HEK293 (cell line): ENCODE results near the gene EIF4A2.
A peak's percentile ranks its signal among the peaks of the same experiment; 100 is the strongest.

Source experiments
- CTCF ChIA-PET: fragments of 350-600 bp; formaldehyde crosslinking; extraction: SDS; loops from one replicate; lab custom pipeline; 2021; ENCODE audit warnings: antibody characterized with exemption; lab: Yijun Ruan, JAX
- POLR2A ChIA-PET: fragments of 300-600 bp; formaldehyde crosslinking; extraction: SDS; loops from one replicate; lab custom pipeline; 2020; ENCODE audit warnings: antibody characterized with exemption, inconsistent platforms; lab: Yijun Ruan, JAX
- H3K27ac ChIP-seq: fragments of 200-500 bp; sonication (Bioruptor generic); 2 replicates; pipeline ENCODE4 v1.5.1; 2014; ENCODE audit warnings: low read depth, low read length, control low read depth, inconsistent platforms; ENCODE audit errors: extremely low read depth
- H3K36me3 ChIP-seq, 2 experiments: fragments of 200-500 bp in 1 of 2; sonication (Bioruptor generic) in 1 of 2; 1 replicate in 1 of 2; 2 replicates in 1 of 2; pipeline ENCODE4 v1.5.1; 2014 to 2017; ENCODE audit warnings: inconsistent platforms in 2 of 2, low read length in 2 of 2; ENCODE audit not compliant: control insufficient read depth in 2 of 2, insufficient read depth in 1 of 2
- H3K4me1 ChIP-seq: fragments of 200-500 bp; sonication (Bioruptor generic); 2 replicates; pipeline ENCODE4 v1.5.1; 2014; ENCODE audit warnings: mild to moderate bottlenecking, low read length, inconsistent platforms; ENCODE audit not compliant: control insufficient read depth, insufficient read depth
- H3K4me3 ChIP-seq: 2 replicates; pipeline ENCODE4 v1.5.1; 2011; ENCODE audit warnings: low read depth, mild to moderate bottlenecking, control low read depth, low read length, moderate library complexity
- H3K9me3 ChIP-seq: fragments of 200-500 bp; sonication (Bioruptor generic); 2 replicates; pipeline ENCODE4 v1.5.1; 2014; ENCODE audit warnings: low read depth, low read length, inconsistent platforms; ENCODE audit not compliant: control insufficient read depth, insufficient read depth
- BCL11A ChIP-seq: fragments of 450-650 bp; formaldehyde crosslinking; IDR thresholded peaks from 2 replicates; pipeline ENCODE4 v1.5.1; 2016; ENCODE audit warnings: low read depth, missing biosample characterization, missing genetic modification characterization
- GLIS1 ChIP-seq: fragments of 450-650 bp; formaldehyde crosslinking; IDR thresholded peaks from 2 replicates; pipeline ENCODE4 v1.5.1; 2016; ENCODE audit warnings: missing biosample characterization, missing genetic modification characterization
- GLIS2 ChIP-seq: fragments of 450-650 bp; formaldehyde crosslinking; IDR thresholded peaks from 2 replicates; pipeline ENCODE4 v1.5.1; 2016; ENCODE audit warnings: missing biosample characterization, missing genetic modification characterization
- HIC1 ChIP-seq: fragments of 450-650 bp; formaldehyde crosslinking; IDR thresholded peaks from 2 replicates; pipeline ENCODE4 v1.5.1; 2016; ENCODE audit warnings: missing biosample characterization, missing genetic modification characterization
- KLF10 ChIP-seq: fragments of 450-650 bp; IDR thresholded peaks from 2 replicates; pipeline ENCODE4 v1.5.1; 2018; ENCODE audit warnings: missing biosample characterization, mild to moderate bottlenecking, missing genetic modification characterization
- KLF17 ChIP-seq: fragments of 450-650 bp; formaldehyde crosslinking; IDR thresholded peaks from 2 replicates; pipeline ENCODE4 v1.5.1; 2016; ENCODE audit warnings: missing biosample characterization, missing genetic modification characterization
- KLF7 ChIP-seq: fragments of 450-650 bp; formaldehyde crosslinking; IDR thresholded peaks from 2 replicates; pipeline ENCODE4 v1.5.1; 2016; ENCODE audit warnings: missing biosample characterization, missing genetic modification characterization, borderline replicate concordance
- PRDM6 ChIP-seq: fragments of 450-650 bp; formaldehyde crosslinking; IDR thresholded peaks from 2 replicates; pipeline ENCODE4 v1.5.1; 2017; ENCODE audit warnings: missing biosample characterization, missing genetic modification characterization
- SP7 ChIP-seq: fragments of 450-650 bp; formaldehyde crosslinking; IDR thresholded peaks from 2 replicates; pipeline ENCODE4 v1.5.1; 2016; ENCODE audit warnings: missing biosample characterization, missing genetic modification characterization
- ZBTB17 ChIP-seq: fragments of 450-650 bp; formaldehyde crosslinking; IDR thresholded peaks from 2 replicates; pipeline ENCODE4 v1.5.1; 2016; ENCODE audit warnings: missing biosample characterization, missing genetic modification characterization
- ZBTB21 ChIP-seq: fragments of 450-650 bp; formaldehyde crosslinking; IDR thresholded peaks from 2 replicates; pipeline ENCODE4 v1.5.1; 2017; ENCODE audit warnings: missing biosample characterization, missing genetic modification characterization
- ZBTB44 ChIP-seq: fragments of 450-650 bp; IDR thresholded peaks from 2 replicates; pipeline ENCODE4 v1.5.1; 2018; ENCODE audit warnings: missing biosample characterization, mild to moderate bottlenecking, missing genetic modification characterization
- ZNF23 ChIP-seq: fragments of 450-650 bp; formaldehyde crosslinking; IDR thresholded peaks from 2 replicates; pipeline ENCODE4 v1.5.1; 2016; ENCODE audit warnings: missing biosample characterization, missing genetic modification characterization, borderline replicate concordance
- ZNF416 ChIP-seq: fragments of 450-650 bp; formaldehyde crosslinking; IDR thresholded peaks from 2 replicates; pipeline ENCODE4 v1.5.1; 2016; ENCODE audit warnings: missing biosample characterization, missing genetic modification characterization
- ZNF473 ChIP-seq: fragments of 450-650 bp; formaldehyde crosslinking; IDR thresholded peaks from 2 replicates; pipeline ENCODE4 v1.5.1; 2017; ENCODE audit warnings: missing biosample characterization, missing genetic modification characterization
- ZNF654 ChIP-seq: fragments of 450-650 bp; formaldehyde crosslinking; IDR thresholded peaks from 2 replicates; pipeline ENCODE4 v1.5.1; 2016; ENCODE audit warnings: low read depth, missing biosample characterization, missing genetic modification characterization
- ZNF837 ChIP-seq: fragments of 450-650 bp; formaldehyde crosslinking; IDR thresholded peaks from 2 replicates; pipeline ENCODE4 v1.5.1; 2016; ENCODE audit warnings: missing biosample characterization, missing genetic modification characterization
- ZXDB ChIP-seq: fragments of 450-650 bp; formaldehyde crosslinking; IDR thresholded peaks from 2 replicates; pipeline ENCODE4 v1.5.1; 2016; ENCODE audit warnings: missing biosample characterization, missing genetic modification characterization
- TF ChIP-seq, protein P1 (sequence below): fragments of 450-650 bp; formaldehyde crosslinking; IDR thresholded peaks from 2 replicates; pipeline ENCODE4 v1.5.1; 2016; ENCODE audit warnings: missing biosample characterization, missing genetic modification characterization
- TF ChIP-seq, protein P2 (sequence below): IDR thresholded peaks from 2 replicates; pipeline ENCODE4 v1.6.1; 2011; ENCODE audit warnings: mild to moderate bottlenecking, low read depth, low read length, borderline replicate concordance
- TF ChIP-seq, protein P3 (sequence below): fragments of 450-650 bp; formaldehyde crosslinking; IDR thresholded peaks from 2 replicates; pipeline ENCODE4 v1.5.1; 2016; ENCODE audit warnings: missing biosample characterization, missing genetic modification characterization

Gene EIF4A2

GRCh38 chr3:186789554-186790260, 6.3 kb downstream of the EIF4A2 start (continued):
- TF ChIP-seq, protein P1, sequence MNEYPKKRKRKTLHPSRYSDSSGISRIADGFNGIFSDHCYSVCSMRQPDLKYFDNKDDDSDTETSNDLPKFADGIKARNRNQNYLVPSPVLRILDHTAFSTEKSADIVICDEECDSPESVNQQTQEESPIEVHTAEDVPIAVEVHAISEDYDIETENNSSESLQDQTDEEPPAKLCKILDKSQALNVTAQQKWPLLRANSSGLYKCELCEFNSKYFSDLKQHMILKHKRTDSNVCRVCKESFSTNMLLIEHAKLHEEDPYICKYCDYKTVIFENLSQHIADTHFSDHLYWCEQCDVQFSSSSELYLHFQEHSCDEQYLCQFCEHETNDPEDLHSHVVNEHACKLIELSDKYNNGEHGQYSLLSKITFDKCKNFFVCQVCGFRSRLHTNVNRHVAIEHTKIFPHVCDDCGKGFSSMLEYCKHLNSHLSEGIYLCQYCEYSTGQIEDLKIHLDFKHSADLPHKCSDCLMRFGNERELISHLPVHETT (tag by site-specific recombination) = no peak
- TF ChIP-seq GLIS1 (tag by site-specific recombination) (peak; percentile 50), BCL11A (tag by site-specific recombination) (no peak), ZNF416 (tag by site-specific recombination) (no peak), ZBTB21 (tag by site-specific recombination) (no peak), ZBTB44 (tag by site-specific recombination) (0 out of 2 replicates have a peak, but pooled peaks have one; percentile 43), ZNF837 (tag by site-specific recombination) (no peak), ZXDB (tag by site-specific recombination) (no peak), PRDM6 (tag by site-specific recombination) (peak; percentile 95), ZNF23 (tag by site-specific recombination) (no peak), KLF7 (no peak), ZNF473 (tag by site-specific recombination) (no peak), ZNF654 (tag by site-specific recombination) (no peak)
- TF ChIP-seq, protein P2, sequence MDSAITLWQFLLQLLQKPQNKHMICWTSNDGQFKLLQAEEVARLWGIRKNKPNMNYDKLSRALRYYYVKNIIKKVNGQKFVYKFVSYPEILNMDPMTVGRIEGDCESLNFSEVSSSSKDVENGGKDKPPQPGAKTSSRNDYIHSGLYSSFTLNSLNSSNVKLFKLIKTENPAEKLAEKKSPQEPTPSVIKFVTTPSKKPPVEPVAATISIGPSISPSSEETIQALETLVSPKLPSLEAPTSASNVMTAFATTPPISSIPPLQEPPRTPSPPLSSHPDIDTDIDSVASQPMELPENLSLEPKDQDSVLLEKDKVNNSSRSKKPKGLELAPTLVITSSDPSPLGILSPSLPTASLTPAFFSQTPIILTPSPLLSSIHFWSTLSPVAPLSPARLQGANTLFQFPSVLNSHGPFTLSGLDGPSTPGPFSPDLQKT = no peak

- no peaks in the 10 kb centered on the region for H3K9me3 ChIP-seq
- H3K27ac ChIP-seq = no peak overlapping the region
- no peak overlapping the region for H3K4me3 ChIP-seq
- CTCF ChIA-PET = interaction anchor here (0.6 to 1.1 kb wide), 2 partner anchors 31 to 156 kb away, joined by 3 read pairs; no protein-coding TSS in a partner anchor
- POLR2A ChIA-PET = interaction anchor here (0.6 to 2.8 kb wide), 5 partner anchors 7 to 343 kb away, joined by 3 to 17 read pairs (median 4); partner anchors contain the start of genes DNAJB11 and EIF4A2
- no peaks in the 10 kb centered on the region for H3K4me1 ChIP-seq
- H3K36me3 ChIP-seq = peaks cover 5 to 96% of the 10 kb centered on the region in 2 experiments
- TF ChIP-seq GLIS2 (tag by site-specific recombination) (no peak), KLF17 (tag by site-specific recombination) (0 out of 2 replicates have a peak, but pooled peaks have one; percentile 22), ZBTB17 (peak; percentile 45), SP7 (tag by site-specific recombination) (no peak), HIC1 (tag by site-specific recombination) (peak; percentile 46), KLF10 (tag by site-specific recombination) (no peak)
- TF ChIP-seq, protein P1 (tag by site-specific recombination) = no peak; the same call in 1 of the 2 replicates
- TF ChIP-seq, protein P3, sequence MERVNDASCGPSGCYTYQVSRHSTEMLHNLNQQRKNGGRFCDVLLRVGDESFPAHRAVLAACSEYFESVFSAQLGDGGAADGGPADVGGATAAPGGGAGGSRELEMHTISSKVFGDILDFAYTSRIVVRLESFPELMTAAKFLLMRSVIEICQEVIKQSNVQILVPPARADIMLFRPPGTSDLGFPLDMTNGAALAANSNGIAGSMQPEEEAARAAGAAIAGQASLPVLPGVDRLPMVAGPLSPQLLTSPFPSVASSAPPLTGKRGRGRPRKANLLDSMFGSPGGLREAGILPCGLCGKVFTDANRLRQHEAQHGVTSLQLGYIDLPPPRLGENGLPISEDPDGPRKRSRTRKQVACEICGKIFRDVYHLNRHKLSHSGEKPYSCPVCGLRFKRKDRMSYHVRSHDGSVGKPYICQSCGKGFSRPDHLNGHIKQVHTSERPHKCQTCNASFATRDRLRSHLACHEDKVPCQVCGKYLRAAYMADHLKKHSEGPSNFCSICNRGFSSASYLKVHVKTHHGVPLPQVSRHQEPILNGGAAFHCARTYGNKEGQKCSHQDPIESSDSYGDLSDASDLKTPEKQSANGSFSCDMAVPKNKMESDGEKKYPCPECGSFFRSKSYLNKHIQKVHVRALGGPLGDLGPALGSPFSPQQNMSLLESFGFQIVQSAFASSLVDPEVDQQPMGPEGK (tag by site-specific recombination) = peak; percentile 56
Measured at GRCh38 chr3:186790261-186790981, 7.0 kb downstream of the EIF4A2 start.
